GM18858 (cell line): Measurements from ENCODE around the gene SLC30A9.

ENCODE experiments used
- ATAC-seq: cut with Tn5 transposase; IDR thresholded peaks from one replicate; pipeline ENCODE4 v1.9.1; 2021; ENCODE audit not compliant: unreplicated experiment

The SLC30A9 gene

DNA sequence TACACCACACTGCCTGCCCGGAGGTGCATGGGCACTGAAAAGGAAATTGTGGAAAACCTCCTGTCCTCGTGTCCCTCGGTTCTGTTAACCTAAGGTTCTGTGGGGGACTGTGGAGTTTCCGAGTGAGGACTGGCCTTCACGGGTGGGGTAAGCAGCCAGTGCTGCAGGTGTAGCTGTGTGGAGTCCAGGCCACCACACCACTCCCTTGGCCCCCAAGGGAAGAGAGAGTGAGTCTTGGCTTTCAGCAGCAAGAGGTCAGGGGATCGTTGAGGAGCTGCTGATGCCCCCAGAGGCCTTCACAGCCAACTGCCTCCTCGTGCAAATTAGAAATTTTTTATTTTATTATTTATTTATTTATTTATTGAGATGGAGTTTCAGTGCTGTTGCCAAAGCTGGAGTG is 141.8 kb downstream of the SLC30A9 start:
- ATAC-seq = no peak

DNA sequence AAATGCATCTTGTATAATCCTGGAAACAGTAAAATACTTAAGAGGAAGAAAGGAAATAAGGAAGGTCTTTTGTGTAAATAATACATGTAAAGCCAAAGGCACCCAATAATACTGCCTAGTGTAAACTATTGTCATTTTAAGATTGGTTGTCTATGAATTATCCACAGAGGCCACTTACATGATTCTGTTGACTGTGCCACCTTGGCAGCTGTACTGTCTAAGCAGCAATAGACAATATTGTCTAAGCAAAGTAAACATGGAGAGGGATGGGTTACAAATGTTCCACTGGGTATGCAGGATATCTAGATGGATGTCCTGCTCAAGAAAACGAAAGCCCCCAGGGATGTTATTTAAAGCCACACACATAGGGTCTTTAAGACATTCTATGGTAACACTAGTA is 142.7 kb downstream of the SLC30A9 start:
- ATAC-seq = no peak

DNA sequence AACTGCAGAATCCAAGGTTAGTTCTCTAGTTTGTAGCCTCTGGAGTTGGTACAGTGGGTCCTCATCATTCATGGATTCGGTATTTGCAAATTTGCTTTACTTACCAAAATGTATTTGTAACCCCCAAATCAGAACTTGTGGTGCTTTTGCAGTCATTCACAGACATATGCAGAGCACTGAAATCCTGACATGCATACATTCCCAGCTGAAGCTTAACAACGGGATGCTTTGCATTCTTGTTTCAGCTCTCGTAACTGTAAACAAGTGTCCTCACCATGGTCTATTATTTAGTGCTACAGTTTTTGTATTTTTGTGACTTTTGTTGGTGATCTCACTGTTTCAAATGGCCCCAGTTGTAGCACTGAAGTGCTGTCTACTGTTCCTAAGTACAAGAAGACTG is 146.0 kb downstream of the SLC30A9 start:
- ATAC-seq = no peak
